Stimulated activated CD4-positive, alpha-beta T cell treated with anti-CD3 and anti-CD28 coated beads, Interleukin-1b, Interleukin-23, amount 100 ng/mL, for 24 hours (primary cell): ENCODE data around the gene IL36B.
"Not testable (repeated sequence)": the region's sequence is repeated elsewhere in the genome, so short reads cannot be mapped to it uniquely, and the experiment has no call there.

ENCODE experiments used
- DNase-seq, 4 experiments: peaks; one replicate each; pipeline ENCODE4 v3.0.0-alpha.2; 2020; ENCODE audit warnings: low read depth in 4 of 4, low spot score in 1 of 4

IL36B gene

GRCh38 chr2:113052396-113052917 lies at the start of gene IL36B:
Gene IL36B (minus strand): TSS chr2:113052867.
- no peak for DNase-seq

DNA sequence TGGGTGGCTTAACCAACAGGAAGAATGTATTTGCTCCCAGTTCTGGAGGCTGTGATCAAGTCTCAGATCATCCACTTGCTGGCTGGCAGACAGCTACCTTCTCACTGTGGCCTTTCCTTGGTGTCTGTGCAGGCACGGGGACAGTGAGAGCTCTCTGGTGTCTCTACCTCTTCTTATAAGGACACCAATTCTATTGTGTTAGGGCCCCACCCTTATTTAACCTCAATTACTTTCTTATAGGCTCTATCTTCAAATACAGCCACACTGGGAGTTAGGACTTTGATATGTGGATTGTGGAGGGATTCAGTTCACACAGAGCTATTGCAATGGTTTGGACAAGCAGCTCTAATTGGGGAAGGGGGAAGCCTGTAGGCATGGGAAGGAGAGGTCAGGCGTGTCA lies 49.5 kb upstream of the IL36B start:
- DNase-seq: no peak

DNA sequence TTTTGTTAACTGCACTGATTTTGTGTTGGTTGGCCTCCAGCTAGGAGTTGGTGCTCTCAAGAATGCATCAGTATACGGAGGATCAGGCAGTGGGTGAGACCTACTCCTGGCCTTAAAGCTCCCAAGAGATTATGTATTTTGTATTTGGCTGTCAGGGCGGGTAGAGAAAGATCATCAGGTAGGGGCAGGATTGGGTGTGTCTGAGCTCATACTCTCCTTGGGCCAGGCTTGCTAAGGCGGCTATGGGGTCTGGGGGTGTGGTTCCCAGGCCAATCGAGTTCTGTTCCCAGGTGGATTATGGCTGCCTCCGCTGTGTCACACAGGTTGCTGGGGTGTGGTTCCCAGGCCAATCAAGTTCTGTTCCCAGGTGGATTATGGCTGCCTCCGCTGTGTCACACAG lies 45.9 kb upstream of the IL36B start:
- DNase-seq: no peak

DNA sequence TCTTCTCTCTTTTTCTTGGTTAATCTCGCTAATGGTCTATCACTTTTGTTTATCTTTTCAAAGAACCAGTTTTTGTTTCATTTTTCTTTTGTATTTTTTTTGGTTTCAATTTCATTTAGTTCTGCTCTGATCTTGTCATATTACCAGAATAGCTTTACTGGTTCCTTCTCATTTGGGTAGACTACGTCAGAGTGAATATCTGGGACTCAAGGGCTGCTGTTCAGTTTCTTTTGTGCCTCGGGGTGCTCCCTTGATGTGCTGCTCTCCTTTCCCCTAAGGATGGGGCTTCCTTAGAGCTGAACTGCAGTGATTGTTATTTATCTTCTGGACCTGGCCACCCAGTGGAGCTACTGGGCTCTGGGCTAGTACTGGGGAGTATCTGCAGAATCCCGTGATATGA lies 45.4 kb upstream of the IL36B start:
- no peak for DNase-seq

DNA sequence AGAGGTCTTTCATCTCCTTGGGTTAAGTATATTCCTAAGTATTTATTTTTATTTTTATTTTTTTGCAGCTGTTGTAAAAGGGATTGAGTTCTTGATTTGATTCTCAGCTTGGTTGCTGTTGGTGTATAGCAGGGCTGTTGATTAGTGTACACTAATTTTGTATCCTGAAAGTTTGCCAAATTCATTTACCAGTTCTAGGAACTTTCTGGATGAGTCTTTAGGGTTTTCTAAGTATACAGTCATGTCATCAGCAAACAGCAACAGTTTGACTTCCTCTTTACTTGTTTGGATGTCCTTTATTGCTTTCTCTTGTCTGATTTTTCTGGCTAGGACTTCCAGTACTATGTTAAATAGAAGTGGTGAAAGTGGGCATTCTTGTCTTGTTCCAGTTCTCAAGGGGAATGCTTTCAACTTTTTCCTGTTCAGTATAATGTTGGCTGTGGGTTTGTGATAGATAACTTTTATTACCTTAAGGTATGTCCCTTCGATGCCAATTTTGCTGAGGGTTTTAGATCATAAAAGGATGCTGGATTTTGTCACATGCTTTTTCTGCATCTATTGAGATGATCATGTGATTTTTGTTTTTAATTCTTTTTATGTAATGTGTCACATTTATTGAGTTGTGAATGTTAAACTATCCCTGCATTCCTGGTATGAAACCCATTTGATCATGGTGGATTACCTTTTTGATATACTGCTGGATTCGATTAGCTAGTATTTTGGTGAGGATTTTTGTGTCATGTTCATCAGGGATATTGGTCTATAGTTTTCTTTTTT lies 44.4 kb upstream of the IL36B start:
- DNase-seq: not testable (repeated sequence)

- DNase-seq: not testable (repeated sequence)
Observed at GRCh38 chr2:113096306-113096705, 43.6 kb upstream of the IL36B start.

- no peak for DNase-seq
Observed at GRCh38 chr2:113093613-113093977, 40.9 kb upstream of the IL36B start.

- no peak for DNase-seq
Observed at GRCh38 chr2:113092864-113093612, 40.4 kb upstream of the IL36B start.

DNA sequence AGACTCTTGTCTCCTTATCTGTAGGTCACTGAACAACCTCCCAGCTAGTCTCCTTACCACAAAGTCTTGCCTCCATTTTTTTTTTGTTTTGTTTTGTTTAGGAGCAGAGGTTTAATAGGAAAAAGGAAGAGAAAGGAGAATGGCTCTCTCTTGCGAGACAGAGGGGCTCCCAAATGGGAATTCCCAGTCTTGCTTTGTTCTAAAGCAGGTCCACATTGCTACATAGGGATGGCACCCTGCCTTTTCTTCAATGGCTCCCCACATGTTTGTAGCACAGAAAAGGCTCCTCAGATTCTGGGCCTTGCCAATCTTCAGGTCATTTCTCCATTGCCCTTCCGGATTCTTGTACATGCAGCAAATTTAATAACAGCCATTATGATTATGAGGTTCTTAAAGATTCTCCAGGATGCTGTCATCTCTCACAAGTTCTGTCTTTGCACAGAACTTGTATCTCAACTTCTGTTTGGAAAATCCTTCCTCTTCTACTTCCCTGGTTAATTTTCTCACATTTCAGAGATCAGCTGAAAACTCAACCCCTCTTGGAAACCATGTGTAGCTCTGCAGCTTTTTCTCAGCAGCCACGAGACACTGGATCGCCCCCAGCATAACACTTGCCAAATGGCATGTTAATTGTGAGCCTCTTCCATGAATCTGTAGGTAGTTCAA lies 38.7 kb upstream of the IL36B start:
- DNase-seq: no peak

- no peak for DNase-seq
Observed at GRCh38 chr2:113089916-113090315, 37.2 kb upstream of the IL36B start.

DNA sequence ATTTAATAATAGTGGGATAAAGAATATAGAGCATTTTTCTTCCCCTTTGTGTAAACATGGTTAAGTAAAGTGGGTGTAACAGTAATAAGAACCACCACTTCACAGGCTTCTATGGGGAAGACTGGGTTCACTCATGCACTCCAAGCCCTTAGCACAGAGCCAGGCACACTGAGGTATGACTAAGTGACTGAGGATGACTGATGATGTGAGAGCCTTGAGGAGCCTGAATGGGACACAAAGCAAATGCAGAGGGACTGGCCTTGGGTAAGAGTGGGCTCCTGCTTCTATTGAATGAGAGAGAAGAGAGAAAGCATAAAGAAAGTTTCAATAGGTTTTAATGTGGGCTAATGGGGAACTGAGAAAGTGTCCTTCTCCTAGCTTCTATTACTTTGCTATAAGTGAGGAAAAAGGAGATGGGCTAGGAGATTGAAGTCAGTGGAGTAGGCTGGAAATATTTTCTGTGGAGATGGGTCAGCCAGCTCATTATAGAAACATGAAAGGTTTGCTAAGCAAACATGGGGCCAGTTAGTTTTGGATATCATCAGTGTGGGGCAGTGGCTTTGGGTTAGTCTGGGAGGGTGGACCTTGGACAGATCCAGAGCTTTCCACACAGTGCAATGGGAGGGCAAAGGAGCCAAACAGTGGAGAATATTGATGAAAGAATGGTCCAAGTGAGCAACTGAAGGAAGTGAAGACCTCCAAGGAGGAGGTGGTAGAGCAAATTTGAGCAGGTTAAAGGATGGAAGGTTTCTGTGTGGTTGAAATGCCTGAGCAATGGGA lies 35.7 kb upstream of the IL36B start:
- no peak for DNase-seq

- DNase-seq: no peak
Observed at GRCh38 chr2:113085542-113085941, 32.9 kb upstream of the IL36B start.

DNA sequence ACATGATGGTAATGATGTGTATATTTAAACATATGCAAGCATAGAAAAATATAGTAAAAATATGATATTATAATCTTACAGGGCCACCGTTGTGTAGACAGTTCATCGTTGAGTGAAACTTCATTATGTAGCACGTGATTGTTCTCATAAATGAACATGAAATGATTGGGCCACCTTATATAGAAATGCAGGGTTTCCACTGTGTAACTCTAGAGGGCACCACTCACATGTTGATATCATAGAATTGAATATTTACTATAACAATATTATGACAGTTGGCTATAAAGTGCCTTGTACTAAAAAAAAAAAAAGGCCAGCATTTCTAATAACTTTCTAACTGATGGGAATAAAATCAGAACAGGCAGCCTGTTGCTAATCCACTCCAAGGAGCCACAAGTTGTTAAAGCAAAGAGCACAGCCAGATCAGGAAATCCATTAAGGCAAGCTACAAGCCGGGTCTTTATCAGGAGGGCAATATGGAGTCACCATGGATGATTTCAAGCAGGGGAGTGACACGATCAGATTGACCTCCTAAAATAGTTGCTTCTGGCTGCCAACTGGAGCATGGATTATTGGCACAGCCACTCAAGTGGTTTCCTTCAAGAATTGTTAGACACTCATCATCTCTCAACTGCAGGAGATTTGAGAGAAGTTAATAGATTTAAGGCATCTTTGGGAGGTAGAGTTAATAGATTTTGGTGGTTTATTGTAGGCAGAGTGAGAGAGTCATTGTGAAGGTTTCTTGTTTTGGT lies 31.8 kb upstream of the IL36B start:
- DNase-seq: no peak

DNA sequence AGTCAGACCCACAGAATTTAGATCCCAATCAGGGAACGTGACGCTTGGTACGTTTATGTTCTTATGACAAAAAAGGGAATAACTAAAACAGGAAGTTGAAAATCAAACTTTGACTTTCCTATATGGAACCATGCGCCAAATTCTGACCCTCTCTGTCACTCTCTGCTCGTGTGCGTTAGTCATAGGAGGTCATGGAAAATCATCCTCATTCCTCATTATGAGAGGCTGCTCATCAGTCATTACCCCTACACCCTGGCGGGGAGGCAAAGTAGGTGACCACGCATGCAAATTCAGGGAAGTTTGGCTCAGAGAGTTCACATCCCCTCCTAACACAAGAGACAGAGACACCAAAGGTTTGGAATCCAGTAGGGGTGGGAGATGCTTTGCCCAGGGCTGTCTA lies 30.6 kb upstream of the IL36B start:
- no peak for DNase-seq

DNA sequence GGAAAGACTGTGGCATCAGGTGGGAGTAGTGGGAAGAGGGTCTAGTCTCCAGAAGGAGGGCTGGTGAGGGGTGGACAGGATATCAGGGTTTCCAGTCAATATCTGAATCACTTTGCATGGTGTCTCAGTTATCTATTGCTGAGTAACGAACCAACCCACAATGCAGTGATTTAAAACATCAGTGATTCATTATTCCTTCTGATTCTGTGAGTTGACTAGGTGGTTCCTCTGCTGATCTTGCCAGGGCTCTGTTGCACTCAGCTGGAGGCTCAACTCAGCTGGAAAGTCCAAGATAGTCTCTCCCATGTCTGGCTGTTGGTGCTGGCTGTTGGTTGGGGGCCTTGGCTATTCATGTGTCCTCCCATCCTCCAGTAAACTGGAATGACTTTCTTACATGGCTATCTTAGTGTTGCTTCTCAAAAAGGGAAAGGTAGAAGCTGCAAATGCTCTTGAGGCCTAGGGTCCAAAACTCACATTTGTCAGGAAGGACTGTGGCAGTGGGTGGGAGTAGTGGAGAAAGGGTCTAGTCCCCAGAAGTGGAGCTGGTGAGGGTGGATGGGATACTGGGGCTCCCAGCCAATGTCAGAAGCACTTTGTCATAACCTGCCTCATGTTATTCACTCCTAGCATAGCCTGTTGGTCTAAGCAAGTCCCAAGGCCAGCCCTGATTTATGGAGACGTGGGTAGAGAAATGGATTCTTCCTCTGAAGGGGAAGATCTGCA lies 29.0 kb upstream of the IL36B start:
- DNase-seq: no peak

GRCh38 chr2:113080134-113080533 lies 27.5 kb upstream of the IL36B start:
- peak; percentile 10 to 42 (median 33) for DNase-seq

DNA sequence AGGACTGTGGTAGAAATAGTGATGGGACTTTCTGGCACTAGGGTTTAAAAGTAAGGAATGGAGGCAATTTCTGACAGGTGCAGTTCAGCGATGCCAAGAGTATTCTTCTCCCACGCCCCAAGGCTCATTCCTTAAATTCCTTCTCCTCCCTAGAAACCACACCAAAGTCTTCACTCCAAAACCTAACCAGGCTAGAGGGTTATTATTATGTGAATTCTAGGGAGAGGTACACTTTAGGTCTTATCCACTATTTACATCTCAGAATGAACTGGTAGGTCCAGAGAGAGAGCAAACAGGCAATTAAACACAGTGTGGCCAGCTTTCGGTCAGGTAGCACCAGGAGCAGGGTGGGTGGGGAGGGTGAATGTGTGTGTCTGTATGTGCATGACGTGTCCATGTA lies 26.5 kb upstream of the IL36B start:
- DNase-seq: no peak

DNA sequence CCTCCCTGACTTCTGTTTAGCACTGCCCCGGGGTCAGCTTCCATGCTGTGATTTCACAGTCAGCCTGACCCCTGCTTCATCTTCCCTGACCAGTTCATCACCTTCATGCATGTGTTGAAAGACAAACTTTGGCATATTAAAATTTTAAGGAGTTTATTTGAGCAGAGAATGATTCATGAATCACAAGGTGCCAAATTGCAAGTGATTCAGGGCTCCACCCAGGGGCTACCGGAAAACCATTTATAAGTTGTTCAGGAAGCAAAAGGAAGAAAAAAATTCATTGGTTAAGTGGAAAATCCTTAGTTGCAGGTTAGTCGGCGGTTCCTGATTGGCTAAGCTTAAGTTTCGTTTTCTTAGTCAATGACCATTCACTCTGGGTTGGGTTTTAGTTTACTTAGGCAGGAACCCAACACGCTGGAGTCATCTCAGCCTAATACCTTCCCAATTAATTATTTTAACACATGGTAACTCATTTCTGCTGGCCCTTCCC lies 25.7 kb upstream of the IL36B start:
- no peak for DNase-seq

DNA sequence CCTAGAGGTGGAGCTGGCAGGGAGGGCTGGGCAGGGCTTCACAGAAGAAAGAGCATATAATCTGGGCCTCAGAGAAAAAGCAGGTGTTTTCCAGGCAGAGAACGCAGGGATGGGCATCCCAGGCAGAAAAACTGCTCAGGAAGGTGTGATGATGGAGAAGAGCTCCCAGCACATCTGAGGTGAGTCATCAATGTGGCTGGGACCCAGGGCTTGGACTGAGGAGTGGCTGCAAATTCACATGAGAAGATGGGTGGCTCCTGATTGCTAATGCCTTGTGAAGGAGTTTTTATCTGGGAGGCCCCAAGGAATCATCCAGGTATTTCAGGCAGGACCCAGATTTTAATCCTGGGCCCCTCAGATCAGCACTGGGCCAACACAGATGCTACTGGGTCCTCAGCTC lies 25.3 kb upstream of the IL36B start:
- no peak for DNase-seq
